ENCODE results near the gene MMP27.

DNA sequence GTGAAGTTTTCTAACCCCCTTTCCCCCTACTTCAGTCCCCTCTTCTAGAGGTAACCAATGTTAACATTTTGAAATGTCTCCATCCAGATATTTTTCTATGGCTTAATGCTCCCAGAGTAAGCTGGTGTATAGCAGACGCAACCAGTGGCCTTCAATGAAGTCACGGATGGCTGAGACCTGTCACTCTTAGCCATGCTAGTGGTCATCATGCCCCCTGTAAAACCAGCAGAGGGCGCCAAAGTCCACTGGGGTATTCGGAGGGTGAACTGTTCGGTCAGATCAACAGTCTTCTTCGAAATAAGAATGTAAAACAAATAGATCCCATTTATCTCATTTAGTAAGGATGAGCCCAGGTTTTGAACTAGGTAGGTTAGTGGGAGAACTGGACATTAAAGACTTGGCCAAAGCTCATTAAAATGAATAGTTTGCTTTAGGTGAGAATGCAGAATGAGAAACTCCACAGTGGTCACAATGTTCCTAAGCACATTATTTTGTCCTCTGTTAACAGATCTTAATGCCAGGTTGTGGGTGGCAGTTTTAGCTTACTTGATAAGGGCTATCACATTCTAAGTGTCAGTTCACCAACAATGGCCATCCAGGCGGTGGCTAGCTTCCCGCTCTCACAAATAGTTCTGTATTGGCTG, 27.8 kb upstream of the MMP27 start:
- TF ChIP-seq, protein P1, sequence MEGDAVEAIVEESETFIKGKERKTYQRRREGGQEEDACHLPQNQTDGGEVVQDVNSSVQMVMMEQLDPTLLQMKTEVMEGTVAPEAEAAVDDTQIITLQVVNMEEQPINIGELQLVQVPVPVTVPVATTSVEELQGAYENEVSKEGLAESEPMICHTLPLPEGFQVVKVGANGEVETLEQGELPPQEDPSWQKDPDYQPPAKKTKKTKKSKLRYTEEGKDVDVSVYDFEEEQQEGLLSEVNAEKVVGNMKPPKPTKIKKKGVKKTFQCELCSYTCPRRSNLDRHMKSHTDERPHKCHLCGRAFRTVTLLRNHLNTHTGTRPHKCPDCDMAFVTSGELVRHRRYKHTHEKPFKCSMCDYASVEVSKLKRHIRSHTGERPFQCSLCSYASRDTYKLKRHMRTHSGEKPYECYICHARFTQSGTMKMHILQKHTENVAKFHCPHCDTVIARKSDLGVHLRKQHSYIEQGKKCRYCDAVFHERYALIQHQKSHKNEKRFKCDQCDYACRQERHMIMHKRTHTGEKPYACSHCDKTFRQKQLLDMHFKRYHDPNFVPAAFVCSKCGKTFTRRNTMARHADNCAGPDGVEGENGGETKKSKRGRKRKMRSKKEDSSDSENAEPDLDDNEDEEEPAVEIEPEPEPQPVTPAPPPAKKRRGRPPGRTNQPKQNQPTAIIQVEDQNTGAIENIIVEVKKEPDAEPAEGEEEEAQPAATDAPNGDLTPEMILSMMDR (IDR thresholded peaks at IDR 0.05; ENCODE audit: low read length), result peak; percentile 89
- TF ChIP-seq EZH2 (optimal IDR thresholded peaks at IDR 0.05; ENCODE audit: low read depth, low read length), result no peak
- TF ChIP-seq EZH2phosphoT487 (IDR thresholded peaks at IDR 0.05; ENCODE audit: low read length), result no peak

Data from MM.1S (cell line).